Suppressor macrophage treated with lipopolysaccharide for 4 hours (primary cell): ENCODE results near the gene AKT1.
A peak's percentile ranks its signal among the peaks of the same experiment; 100 is the strongest.

Source experiments
- DNase-seq: peaks from one replicate; pipeline ENCODE4 v3.0.0-alpha.2; 2020

The AKT1 gene

GRCh38 chr14:104798300-104799243 is 3.0 kb upstream of the AKT1 start:
- no peak for DNase-seq

- DNase-seq, result no peak
Observed at GRCh38 chr14:104797115-104798044, 1.8 kb upstream of the AKT1 start.

GRCh38 chr14:104796687-104797081 is 1.1 kb upstream of the AKT1 start:
- DNase-seq, result no peak

- DNase-seq, result peak; percentile 51
Observed at GRCh38 chr14:104795781-104796686, 486 bp upstream of the AKT1 start.

GRCh38 chr14:104794631-104794992 is 936 bp downstream of the AKT1 start:
- peak; percentile 27 for DNase-seq

GRCh38 chr14:104794099-104794498 is 1.4 kb downstream of the AKT1 start:
- DNase-seq, result peak; percentile 60

- no peak for DNase-seq
Observed at GRCh38 chr14:104793703-104793959, 1.9 kb downstream of the AKT1 start.

- no peak for DNase-seq
Observed at GRCh38 chr14:104792945-104793702, 2.4 kb downstream of the AKT1 start.

- no peak for DNase-seq
Observed at GRCh38 chr14:104792101-104792884, 3.3 kb downstream of the AKT1 start.

GRCh38 chr14:104791425-104791824 is 4.1 kb downstream of the AKT1 start:
- no peak for DNase-seq

- no peak for DNase-seq
Observed at GRCh38 chr14:104789752-104790743, 5.5 kb downstream of the AKT1 start.

- no peak for DNase-seq
Observed at GRCh38 chr14:104788873-104789663, 6.5 kb downstream of the AKT1 start.

GRCh38 chr14:104788161-104788818 is 7.3 kb downstream of the AKT1 start:
- DNase-seq, result no peak

GRCh38 chr14:104787736-104788135 is 7.8 kb downstream of the AKT1 start:
- peak; percentile 66 for DNase-seq

GRCh38 chr14:104786726-104787675 is 8.5 kb downstream of the AKT1 start:
- DNase-seq, result no peak

- peak; percentile 31 for DNase-seq
Observed at GRCh38 chr14:104786091-104786586, 9.4 kb downstream of the AKT1 start.

GRCh38 chr14:104785708-104786080 is 9.9 kb downstream of the AKT1 start:
- no peak for DNase-seq
